ENCODE results near the gene EXOSC1.
A peak's percentile ranks its signal among the peaks of the same experiment; 100 is the strongest.

Gene EXOSC1

GRCh38 chr10:97400665-97401454 is 44.9 kb downstream of the EXOSC1 start, which contains the start of gene RRP12:
TSS of gene RRP12 (minus strand) at chr10:97401340. CDS start at chr10:97401231, 109 bp downstream.
- Histone ChIP-seq H3K4me1 (ENCODE audit: control insufficient read depth in 2 of 2, insufficient read depth in 2 of 2, low read length in 2 of 2) (peaks cover 10% of the 10 kb centered on the region in 2 donors), H3K9ac (ENCODE audit: low read depth in 1 of 2, low read length in 2 of 2) (peak within 1 kb of the TSS; percentile 73 to 87), H3K9me3 (ENCODE audit: control insufficient read depth in 2 of 2, low read length in 2 of 2) (no peaks in the 10 kb centered on the region), H3K27ac (ENCODE audit: low read depth in 2 of 2, low read length in 2 of 2) (peak within 1 kb of the TSS; percentile 70 to 82), H3K27me3 (ENCODE audit: control insufficient read depth in 2 of 2, insufficient read depth in 2 of 2, low read length in 2 of 2) (no peaks in the 10 kb centered on the region), H3K4me3 (ENCODE audit: low read length in 2 of 2) (peak within 1 kb of the TSS; percentile 81 to 84), H3K36me3 (ENCODE audit: control insufficient read depth in 2 of 2, insufficient read depth in 2 of 2, low read length in 2 of 2) (peaks cover 8% of the 10 kb centered on the region in 2 donors)

GRCh38 chr10:97399843-97400545 is 45.8 kb downstream of the EXOSC1 start:
- Histone ChIP-seq H3K27ac (ENCODE audit: low read depth in 2 of 2, low read length in 2 of 2) (peak overlapping the region; percentile 70 to 82), H3K4me1 (ENCODE audit: control insufficient read depth in 2 of 2, insufficient read depth in 2 of 2, low read length in 2 of 2) (peaks cover 10% of the 10 kb centered on the region in 2 donors), H3K27me3 (ENCODE audit: control insufficient read depth in 2 of 2, insufficient read depth in 2 of 2, low read length in 2 of 2) (no peaks in the 10 kb centered on the region), H3K9me3 (ENCODE audit: control insufficient read depth in 2 of 2, low read length in 2 of 2) (no peaks in the 10 kb centered on the region), H3K4me3 (ENCODE audit: low read length in 2 of 2) (peak overlapping the region; percentile 81 to 84), H3K36me3 (ENCODE audit: control insufficient read depth in 2 of 2, insufficient read depth in 2 of 2, low read length in 2 of 2) (peaks cover 8 to 9% of the 10 kb centered on the region in 2 donors), H3K9ac (ENCODE audit: low read depth in 1 of 2, low read length in 2 of 2) (peak overlapping the region; percentile 73 to 87)

GRCh38 chr10:97396056-97396455 is 49.8 kb downstream of the EXOSC1 start:
- Histone ChIP-seq H3K27ac (ENCODE audit: low read depth in 2 of 2, low read length in 2 of 2) (no peak overlapping the region), H3K9me3 (ENCODE audit: control insufficient read depth in 2 of 2, low read length in 2 of 2) (no peaks in the 10 kb centered on the region), H3K36me3 (ENCODE audit: control insufficient read depth in 2 of 2, insufficient read depth in 2 of 2, low read length in 2 of 2) (peaks cover 14 to 17% of the 10 kb centered on the region in 2 donors), H3K9ac (ENCODE audit: low read depth in 1 of 2, low read length in 2 of 2) (no peak overlapping the region), H3K4me3 (ENCODE audit: low read length in 2 of 2) (no peak overlapping the region), H3K27me3 (ENCODE audit: control insufficient read depth in 2 of 2, insufficient read depth in 2 of 2, low read length in 2 of 2) (no peaks in the 10 kb centered on the region), H3K4me1 (ENCODE audit: control insufficient read depth in 2 of 2, insufficient read depth in 2 of 2, low read length in 2 of 2) (peaks cover 10% of the 10 kb centered on the region in 2 donors)

GRCh38 chr10:97393034-97393573 is 52.7 kb downstream of the EXOSC1 start:
- H3K36me3 ChIP-seq (ENCODE audit: control insufficient read depth in 2 of 2, insufficient read depth in 2 of 2, low read length in 2 of 2): peaks cover 26 to 37% of the 10 kb centered on the region in 2 donors
- H3K9me3 ChIP-seq (ENCODE audit: control insufficient read depth in 2 of 2, low read length in 2 of 2): no peaks in the 10 kb centered on the region
- no peak overlapping the region for H3K9ac ChIP-seq (ENCODE audit: low read depth in 1 of 2, low read length in 2 of 2)
- H3K4me3 ChIP-seq (ENCODE audit: low read length in 2 of 2): no peak overlapping the region
- no peaks in the 10 kb centered on the region for H3K4me1 ChIP-seq (ENCODE audit: control insufficient read depth in 2 of 2, insufficient read depth in 2 of 2, low read length in 2 of 2)
- H3K27me3 ChIP-seq (ENCODE audit: control insufficient read depth in 2 of 2, insufficient read depth in 2 of 2, low read length in 2 of 2): no peaks in the 10 kb centered on the region
- no peak overlapping the region for H3K27ac ChIP-seq (ENCODE audit: low read depth in 2 of 2, low read length in 2 of 2)

GRCh38 chr10:97390091-97390490 is 55.7 kb downstream of the EXOSC1 start:
- H3K36me3 ChIP-seq (ENCODE audit: control insufficient read depth in 2 of 2, insufficient read depth in 2 of 2, low read length in 2 of 2): peaks cover 22 to 37% of the 10 kb centered on the region in 2 donors
- H3K9me3 ChIP-seq (ENCODE audit: control insufficient read depth in 2 of 2, low read length in 2 of 2): no peaks in the 10 kb centered on the region
- no peak overlapping the region for H3K27ac ChIP-seq (ENCODE audit: low read depth in 2 of 2, low read length in 2 of 2)
- H3K9ac ChIP-seq (ENCODE audit: low read depth in 1 of 2, low read length in 2 of 2): no peak overlapping the region
- H3K4me3 ChIP-seq (ENCODE audit: low read length in 2 of 2): no peak overlapping the region
- H3K27me3 ChIP-seq (ENCODE audit: control insufficient read depth in 2 of 2, insufficient read depth in 2 of 2, low read length in 2 of 2): no peaks in the 10 kb centered on the region
- H3K4me1 ChIP-seq (ENCODE audit: control insufficient read depth in 2 of 2, insufficient read depth in 2 of 2, low read length in 2 of 2): no peaks in the 10 kb centered on the region

GRCh38 chr10:97388152-97388551 is 57.7 kb downstream of the EXOSC1 start:
- Histone ChIP-seq H3K27me3 (ENCODE audit: control insufficient read depth in 2 of 2, insufficient read depth in 2 of 2, low read length in 2 of 2) (no peaks in the 10 kb centered on the region), H3K4me1 (ENCODE audit: control insufficient read depth in 2 of 2, insufficient read depth in 2 of 2, low read length in 2 of 2) (no peaks in the 10 kb centered on the region), H3K27ac (ENCODE audit: low read depth in 2 of 2, low read length in 2 of 2) (no peak overlapping the region), H3K36me3 (ENCODE audit: control insufficient read depth in 2 of 2, insufficient read depth in 2 of 2, low read length in 2 of 2) (peaks cover 20 to 36% of the 10 kb centered on the region in 2 donors), H3K9me3 (ENCODE audit: control insufficient read depth in 2 of 2, low read length in 2 of 2) (no peaks in the 10 kb centered on the region), H3K9ac (ENCODE audit: low read depth in 1 of 2, low read length in 2 of 2) (no peak overlapping the region), H3K4me3 (ENCODE audit: low read length in 2 of 2) (no peak overlapping the region)

Measured in mucosa of rectum (tissue), 2 donors.